HG03565 (cell line): ENCODE data around the gene PRF1.
A peak's percentile ranks its signal among the peaks of the same experiment; 100 is the strongest.
"Not testable (repeated sequence)": the region's sequence is repeated elsewhere in the genome, so short reads cannot be mapped to it uniquely, and the experiment has no call there.

Experiments
- ATAC-seq: cut with Tn5 transposase; IDR thresholded peaks from one replicate; pipeline ENCODE4 v1.9.1; 2021; ENCODE audit warnings: mild to moderate bottlenecking, moderate library complexity; ENCODE audit not compliant: unreplicated experiment

PRF1 gene

DNA sequence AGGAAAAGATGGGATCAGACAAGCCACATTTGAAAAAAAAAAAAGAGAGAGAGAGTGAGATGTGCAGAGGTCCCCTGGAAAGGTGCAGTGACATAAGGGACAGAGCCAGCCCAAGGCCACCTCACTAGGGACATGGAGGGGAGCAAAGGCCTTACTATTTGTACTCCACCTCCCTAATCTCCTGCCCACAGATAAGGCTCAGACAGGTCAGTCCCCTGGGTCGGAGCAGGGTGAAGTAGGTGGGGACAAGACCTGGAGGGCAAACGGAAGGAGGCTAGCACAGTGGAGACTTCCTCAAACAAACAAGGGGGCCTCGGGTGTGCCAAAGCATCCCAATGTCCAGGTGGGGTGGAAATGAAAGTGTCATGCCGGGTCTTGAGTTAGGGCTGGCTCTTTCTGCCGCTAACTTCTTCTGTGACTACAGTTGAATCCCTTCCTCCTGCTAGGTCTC is 7.0 kb downstream of the PRF1 start:
- ATAC-seq: no peak

DNA sequence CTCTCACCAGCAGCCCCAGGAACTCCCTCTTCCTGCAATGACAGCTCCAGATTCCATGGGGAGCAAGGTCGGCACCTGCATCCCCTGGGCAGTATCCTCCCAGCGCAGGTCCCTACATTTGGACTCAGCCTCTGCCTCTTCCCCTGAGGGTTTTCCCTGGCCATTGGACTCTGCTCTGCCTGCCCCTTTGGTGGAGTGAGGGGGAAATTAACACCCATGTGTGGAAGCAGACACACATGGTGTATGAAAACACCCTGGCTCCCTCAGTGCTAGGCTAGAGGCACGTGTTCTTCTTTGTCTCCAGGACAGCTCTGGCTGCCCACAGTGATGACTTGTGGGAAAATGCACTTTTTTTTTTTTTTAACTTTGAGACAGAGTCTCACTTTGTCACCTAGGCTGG is 8.4 kb downstream of the PRF1 start:
- ATAC-seq: no peak

- no peak for ATAC-seq
Observed at GRCh38 chr10:70593513-70593890, 9.0 kb downstream of the PRF1 start.

GRCh38 chr10:70592746-70593512 is 9.6 kb downstream of the PRF1 start:
- ATAC-seq: no peak

GRCh38 chr10:70592186-70592735 is 10.3 kb downstream of the PRF1 start:
- no peak for ATAC-seq

- ATAC-seq: no peak
Observed at GRCh38 chr10:70590655-70591416, 11.7 kb downstream of the PRF1 start.

DNA sequence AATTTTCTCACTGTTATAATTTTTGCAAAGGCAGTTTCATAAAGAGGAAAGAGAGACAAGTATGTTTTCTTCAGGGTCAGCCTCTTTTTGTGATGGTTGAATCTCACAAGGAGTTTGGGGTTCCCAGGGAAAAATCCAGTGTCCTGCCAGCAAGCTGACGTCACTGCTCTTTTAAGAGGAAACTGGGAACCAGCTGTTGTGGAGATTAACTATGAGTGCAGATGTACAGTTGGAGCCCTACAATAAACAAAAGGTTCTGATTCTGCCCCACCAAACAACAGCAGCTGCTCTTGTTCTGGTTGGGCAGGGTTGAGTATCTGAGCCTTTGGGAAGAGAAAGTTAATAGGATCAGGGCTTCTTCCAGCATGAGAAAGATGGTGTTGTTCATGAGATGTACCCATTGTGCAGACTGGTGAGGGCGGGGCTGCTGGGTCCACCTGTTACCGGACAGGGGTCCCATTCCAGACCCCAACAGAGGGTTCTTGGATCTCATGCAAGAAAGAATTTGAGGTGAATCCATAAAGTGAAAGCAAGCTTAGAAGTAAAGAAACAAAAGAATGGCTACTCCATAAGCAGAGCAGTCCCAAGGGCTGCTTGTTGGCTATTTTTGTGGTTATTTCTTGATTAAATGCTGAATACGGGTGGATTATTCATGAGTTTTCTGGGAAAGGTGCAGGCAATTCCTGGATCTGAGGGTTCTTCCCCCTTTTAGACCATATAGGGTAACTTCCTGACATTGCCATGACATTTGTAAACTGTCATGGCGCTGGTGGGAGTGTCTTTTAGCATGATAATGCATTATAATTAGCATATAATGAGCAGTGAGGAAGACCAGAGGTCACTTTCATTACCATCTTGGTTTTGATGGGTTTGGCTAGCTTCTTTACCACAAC is 12.5 kb downstream of the PRF1 start:
- ATAC-seq: no peak

DNA sequence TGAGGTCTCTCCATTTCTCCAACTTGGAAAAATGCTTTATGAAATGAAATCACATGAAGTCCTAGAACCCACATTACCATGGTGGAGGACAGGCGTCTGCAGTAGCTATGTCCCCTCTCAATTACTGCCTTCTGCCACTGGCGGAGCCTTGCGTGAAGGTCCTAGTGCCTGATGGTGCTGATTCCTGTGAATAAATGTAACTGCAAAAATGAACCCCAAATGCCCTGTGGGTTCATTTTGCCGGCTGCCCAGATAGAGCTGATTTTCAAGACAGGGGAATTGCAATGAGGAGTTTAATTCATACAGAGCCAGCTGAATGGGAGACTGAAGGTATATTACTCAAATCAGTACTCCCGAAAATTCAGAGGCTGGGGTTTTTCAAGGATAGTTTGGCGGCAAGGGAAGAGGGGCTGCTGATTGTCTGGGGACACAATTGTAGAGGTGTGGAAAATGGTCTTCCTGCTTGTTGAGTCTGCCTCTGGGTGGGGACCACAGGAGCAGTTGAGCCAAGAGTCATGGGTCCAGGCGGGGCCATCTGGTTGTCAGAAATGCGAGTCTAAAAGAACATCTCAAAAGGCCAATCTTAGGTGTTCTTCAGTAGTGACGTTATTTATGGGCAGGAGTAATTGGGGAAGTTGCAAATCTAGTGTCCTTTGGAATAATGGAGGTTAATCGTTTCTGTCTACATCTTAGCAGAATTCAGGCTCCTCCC is 13.5 kb downstream of the PRF1 start:
- ATAC-seq: no peak

GRCh38 chr10:70588255-70588654 is 14.3 kb downstream of the PRF1 start:
- ATAC-seq: no peak

- ATAC-seq: peak; percentile 66
Observed at GRCh38 chr10:70587045-70587658, 15.4 kb downstream of the PRF1 start.

- no peak for ATAC-seq
Observed at GRCh38 chr10:70586348-70586930, 16.1 kb downstream of the PRF1 start.

- no peak for ATAC-seq
Observed at GRCh38 chr10:70585578-70586169, 16.9 kb downstream of the PRF1 start.

DNA sequence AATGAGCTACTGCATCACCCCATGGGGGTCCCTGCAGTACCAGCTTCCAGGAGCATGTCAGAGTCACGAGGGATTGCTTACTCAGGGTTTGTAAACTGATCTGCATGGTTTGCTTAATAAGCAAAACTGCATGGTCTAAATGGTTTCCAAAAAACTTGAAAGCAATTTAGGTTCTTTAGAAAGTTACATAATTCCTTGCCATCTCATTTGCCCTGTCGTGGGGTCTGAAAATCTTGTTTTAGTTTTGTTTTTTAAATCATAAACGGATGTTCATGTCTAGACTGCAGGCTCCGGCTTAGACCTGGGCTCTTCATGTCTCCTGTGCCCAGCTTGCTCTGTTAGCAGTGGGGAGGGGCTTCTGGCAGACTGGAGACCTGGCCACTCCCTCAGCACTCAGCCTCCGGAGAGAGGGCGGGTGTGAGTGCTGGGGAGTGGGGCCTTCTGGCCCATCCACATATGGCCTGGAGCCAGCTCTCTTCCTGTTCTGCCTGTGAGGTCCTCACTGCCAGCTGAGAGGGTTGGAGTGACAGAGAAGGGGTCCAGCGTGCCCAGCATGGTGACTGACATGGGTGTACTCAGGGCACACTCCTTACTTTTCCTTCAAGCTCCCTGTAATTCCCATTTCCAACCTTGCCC is 17.5 kb downstream of the PRF1 start:
- no peak for ATAC-seq

DNA sequence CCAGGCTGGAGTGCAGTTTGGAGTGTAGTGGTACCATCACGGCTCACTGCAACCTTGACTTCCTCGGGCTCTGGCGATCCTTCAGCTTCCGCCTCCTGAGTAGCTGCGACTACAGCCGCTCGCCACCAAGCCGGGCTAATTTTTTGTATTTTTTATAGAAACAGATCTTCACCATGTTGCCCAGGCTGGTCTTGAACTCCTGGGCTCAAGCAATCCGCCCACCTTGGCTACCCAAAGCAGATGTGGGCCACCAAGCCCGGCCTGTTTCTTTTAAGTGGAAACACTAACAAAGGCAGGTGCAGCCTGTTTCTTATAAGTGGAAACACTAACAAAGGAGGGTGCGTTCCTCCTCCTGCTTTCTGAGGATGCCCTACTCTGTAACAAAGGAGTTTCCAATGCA is 18.2 kb downstream of the PRF1 start:
- no peak for ATAC-seq

- no peak for ATAC-seq
Observed at GRCh38 chr10:70583669-70584037, 18.9 kb downstream of the PRF1 start.

DNA sequence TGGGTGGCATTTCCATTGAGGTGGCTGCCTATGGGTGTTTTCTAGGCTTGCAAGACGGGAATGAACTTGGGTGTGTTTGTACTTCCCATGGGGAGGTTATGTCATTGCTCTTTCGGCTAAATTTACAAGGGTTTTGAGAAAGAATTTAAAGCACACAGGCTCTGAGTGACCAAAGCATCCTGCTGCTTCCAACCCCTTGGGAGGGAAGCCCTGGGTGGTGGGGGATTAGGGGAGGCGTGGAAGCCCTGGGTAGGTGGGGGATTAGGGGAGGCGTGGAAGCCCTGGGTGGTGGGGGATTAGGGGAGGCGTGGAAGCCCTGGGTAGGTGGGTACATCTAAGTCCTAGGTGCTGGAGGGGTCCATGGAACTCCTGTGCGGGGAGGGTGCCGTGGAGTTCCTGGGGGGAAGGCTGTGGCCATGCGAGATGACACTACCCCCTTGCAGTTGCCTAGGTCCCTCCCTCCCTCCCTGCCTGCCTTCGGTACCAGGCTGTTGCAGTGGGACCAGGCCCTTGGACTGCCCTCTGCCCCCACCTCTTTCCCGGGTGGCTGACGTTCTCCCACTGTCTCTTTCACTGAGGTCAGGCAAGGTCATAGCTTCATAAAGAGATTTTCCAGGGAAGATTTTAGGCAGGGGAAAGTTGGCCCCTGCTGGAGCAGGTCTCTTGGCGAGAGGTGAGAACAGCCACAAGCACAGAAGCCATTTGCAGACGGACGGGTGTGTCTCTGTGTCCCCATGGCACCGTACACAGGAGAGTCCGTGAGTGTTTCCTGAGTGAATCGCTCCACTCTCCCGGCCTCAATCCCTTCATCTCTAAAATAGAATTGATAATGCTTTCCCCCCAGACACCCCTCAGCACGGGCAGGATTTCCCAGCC is 19.5 kb downstream of the PRF1 start:
- ATAC-seq: no peak

DNA sequence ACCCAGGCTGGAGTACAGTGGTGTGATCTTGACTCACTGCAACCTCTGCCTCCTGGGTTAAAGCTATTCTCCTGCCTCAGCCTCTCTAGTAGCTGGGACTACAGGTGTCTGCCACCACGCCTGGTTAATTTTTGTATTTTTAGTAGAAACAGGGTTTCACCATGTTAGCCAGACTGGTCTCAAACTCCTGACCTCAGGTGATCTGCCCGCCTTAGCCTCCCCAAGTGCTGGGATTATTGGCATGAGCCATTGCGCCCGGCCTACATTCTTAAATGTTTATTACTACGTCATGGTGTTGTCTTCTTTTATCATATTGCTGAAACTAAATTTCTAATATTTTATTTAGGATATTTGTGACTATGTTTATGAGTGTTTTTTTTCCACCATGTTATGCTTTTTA is 21.4 kb downstream of the PRF1 start:
- ATAC-seq: not testable (repeated sequence)
